Vagina (tissue), 2 donors: ENCODE results near the gene MRPS18C.

Experiments used
- POLR2A ChIP-seq, 2 donors: fragments of 450-650 bp; IDR thresholded peaks; one replicate each; pipeline ENCODE4 v1.6.1; 2017; ENCODE audit warnings: antibody characterized with exemption in 2 of 2, mild to moderate bottlenecking in 2 of 2, moderate library complexity in 2 of 2
- POLR2AphosphoS5 ChIP-seq, 2 donors: sonication (generic); formaldehyde crosslinking; IDR thresholded peaks; one replicate each; pipeline ENCODE4 v1.9.0; 2017; ENCODE audit warnings: antibody characterized with exemption in 2 of 2, mild to moderate bottlenecking in 2 of 2, low read depth in 1 of 2; ENCODE audit not compliant: insufficient read depth in 1 of 2
- TF ChIP-seq, protein P1 (sequence below), 3 experiments: fragments of 450-650 bp in 2 of 3; fragments of 200-600 bp in 1 of 3; sonication (generic) in 1 of 3; IDR thresholded peaks; one replicate each; pipeline ENCODE4 v1.5.1; 2017 to 2019; ENCODE audit warnings: antibody characterized with exemption in 3 of 3, mild to moderate bottlenecking in 2 of 3, moderate library complexity in 2 of 3

DNA sequence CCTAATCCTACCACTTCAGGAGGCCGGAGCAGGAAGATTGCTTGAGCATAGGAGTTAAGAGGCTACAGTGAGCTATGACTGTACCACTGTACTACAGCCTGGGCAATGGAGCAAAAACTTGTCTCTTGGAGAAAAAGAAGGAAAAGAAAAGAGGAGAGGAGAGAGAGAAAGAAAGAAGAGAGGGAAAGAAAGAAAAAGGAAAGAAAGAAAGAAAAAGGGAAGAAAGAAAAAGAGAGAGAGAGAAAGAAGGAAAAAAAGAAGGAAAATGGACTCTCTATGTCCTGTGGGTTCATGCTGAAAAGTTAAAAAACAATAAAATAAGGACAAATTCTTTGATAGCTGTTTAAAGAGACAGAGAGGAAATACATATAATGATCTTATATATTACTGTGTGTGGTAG is 42.3 kb downstream of the MRPS18C start:
- TF ChIP-seq, protein P1, sequence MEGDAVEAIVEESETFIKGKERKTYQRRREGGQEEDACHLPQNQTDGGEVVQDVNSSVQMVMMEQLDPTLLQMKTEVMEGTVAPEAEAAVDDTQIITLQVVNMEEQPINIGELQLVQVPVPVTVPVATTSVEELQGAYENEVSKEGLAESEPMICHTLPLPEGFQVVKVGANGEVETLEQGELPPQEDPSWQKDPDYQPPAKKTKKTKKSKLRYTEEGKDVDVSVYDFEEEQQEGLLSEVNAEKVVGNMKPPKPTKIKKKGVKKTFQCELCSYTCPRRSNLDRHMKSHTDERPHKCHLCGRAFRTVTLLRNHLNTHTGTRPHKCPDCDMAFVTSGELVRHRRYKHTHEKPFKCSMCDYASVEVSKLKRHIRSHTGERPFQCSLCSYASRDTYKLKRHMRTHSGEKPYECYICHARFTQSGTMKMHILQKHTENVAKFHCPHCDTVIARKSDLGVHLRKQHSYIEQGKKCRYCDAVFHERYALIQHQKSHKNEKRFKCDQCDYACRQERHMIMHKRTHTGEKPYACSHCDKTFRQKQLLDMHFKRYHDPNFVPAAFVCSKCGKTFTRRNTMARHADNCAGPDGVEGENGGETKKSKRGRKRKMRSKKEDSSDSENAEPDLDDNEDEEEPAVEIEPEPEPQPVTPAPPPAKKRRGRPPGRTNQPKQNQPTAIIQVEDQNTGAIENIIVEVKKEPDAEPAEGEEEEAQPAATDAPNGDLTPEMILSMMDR (IDR thresholded peaks at IDR 0.05): no peak
- TF ChIP-seq POLR2AphosphoS5 (IDR thresholded peaks at IDR 0.05; ENCODE audit: insufficient read depth in 1 of 2, low read depth in 1 of 2): no peak
- no peak for TF ChIP-seq POLR2A (IDR thresholded peaks at IDR 0.05)
